Astrocyte of the hippocampus (primary cell): ENCODE results near the gene CCDC30.
A peak's percentile ranks its signal among the peaks of the same experiment; 100 is the strongest.

Experiments
- DNase-seq: peaks from one replicate; pipeline ENCODE4 v3.0.0; 2011; ENCODE audit warnings: low read depth, low spot score

CCDC30 gene

GRCh38 chr1:42462828-42463763 is at the start of gene CCDC30:
Gene CCDC30, plus strand, starts transcription at chr1:42463286. Its CDS starts 17,266 bp downstream, at chr1:42480552.
- DNase-seq = peak; percentile 98

- DNase-seq = no peak
Measured at GRCh38 chr1:42414551-42415496, 48.3 kb upstream of the CCDC30 start.

- DNase-seq = no peak
Measured at GRCh38 chr1:42417166-42417565, 45.9 kb upstream of the CCDC30 start.

- DNase-seq = no peak
Measured at GRCh38 chr1:42418516-42418915, 44.6 kb upstream of the CCDC30 start.

- DNase-seq = peak; percentile 56
Measured at GRCh38 chr1:42419126-42419821, 43.8 kb upstream of the CCDC30 start.

GRCh38 chr1:42420121-42420520 is 43.0 kb upstream of the CCDC30 start:
- no peak for DNase-seq

- DNase-seq = peak; percentile 96
Measured at GRCh38 chr1:42420911-42421585, 42.0 kb upstream of the CCDC30 start.

- no peak for DNase-seq
Measured at GRCh38 chr1:42422737-42423136, 40.3 kb upstream of the CCDC30 start.

GRCh38 chr1:42423681-42424080 is 39.4 kb upstream of the CCDC30 start:
- no peak for DNase-seq

GRCh38 chr1:42424201-42424600 is 38.9 kb upstream of the CCDC30 start:
- no peak for DNase-seq

- no peak for DNase-seq
Measured at GRCh38 chr1:42427240-42427639, 35.8 kb upstream of the CCDC30 start.

- no peak for DNase-seq
Measured at GRCh38 chr1:42429603-42430002, 33.5 kb upstream of the CCDC30 start.

GRCh38 chr1:42430286-42431135 is 32.6 kb upstream of the CCDC30 start:
- DNase-seq = no peak

GRCh38 chr1:42431514-42431913 is 31.6 kb upstream of the CCDC30 start:
- no peak for DNase-seq

- no peak for DNase-seq
Measured at GRCh38 chr1:42432714-42433113, 30.4 kb upstream of the CCDC30 start.

- no peak for DNase-seq
Measured at GRCh38 chr1:42433369-42433768, 29.7 kb upstream of the CCDC30 start.

- DNase-seq = no peak
Measured at GRCh38 chr1:42434340-42434739, 28.7 kb upstream of the CCDC30 start.

GRCh38 chr1:42439940-42440339 is 23.1 kb upstream of the CCDC30 start:
- DNase-seq = peak; percentile 67

- DNase-seq = no peak
Measured at GRCh38 chr1:42442662-42443061, 20.4 kb upstream of the CCDC30 start.

- DNase-seq = no peak
Measured at GRCh38 chr1:42449256-42449655, 13.8 kb upstream of the CCDC30 start.
